Gastrocnemius medialis (tissue), 4 donors: ENCODE results near the gene LEKR1.

Experiments used
- POLR2A ChIP-seq, 2 donors: fragments of 450-650 bp; IDR thresholded peaks; one replicate each; pipeline ENCODE4 v1.6.1; 2017; ENCODE audit warnings: antibody characterized with exemption in 2 of 2, mild to moderate bottlenecking in 2 of 2, moderate library complexity in 2 of 2
- TF ChIP-seq, protein P1 (sequence below), 5 experiments: fragments of 450-650 bp in 3 of 5; fragments of 200-600 bp in 2 of 5; sonication (generic) in 2 of 5; IDR thresholded peaks in 4 of 5; conservative IDR thresholded peaks in 1 of 5; 1 replicate in 4 of 5; 2 replicates in 1 of 5; pipeline ENCODE4 v1.5.1; 2016 to 2019; ENCODE audit warnings: antibody characterized with exemption in 5 of 5, mild to moderate bottlenecking in 3 of 5, moderate library complexity in 3 of 5

DNA sequence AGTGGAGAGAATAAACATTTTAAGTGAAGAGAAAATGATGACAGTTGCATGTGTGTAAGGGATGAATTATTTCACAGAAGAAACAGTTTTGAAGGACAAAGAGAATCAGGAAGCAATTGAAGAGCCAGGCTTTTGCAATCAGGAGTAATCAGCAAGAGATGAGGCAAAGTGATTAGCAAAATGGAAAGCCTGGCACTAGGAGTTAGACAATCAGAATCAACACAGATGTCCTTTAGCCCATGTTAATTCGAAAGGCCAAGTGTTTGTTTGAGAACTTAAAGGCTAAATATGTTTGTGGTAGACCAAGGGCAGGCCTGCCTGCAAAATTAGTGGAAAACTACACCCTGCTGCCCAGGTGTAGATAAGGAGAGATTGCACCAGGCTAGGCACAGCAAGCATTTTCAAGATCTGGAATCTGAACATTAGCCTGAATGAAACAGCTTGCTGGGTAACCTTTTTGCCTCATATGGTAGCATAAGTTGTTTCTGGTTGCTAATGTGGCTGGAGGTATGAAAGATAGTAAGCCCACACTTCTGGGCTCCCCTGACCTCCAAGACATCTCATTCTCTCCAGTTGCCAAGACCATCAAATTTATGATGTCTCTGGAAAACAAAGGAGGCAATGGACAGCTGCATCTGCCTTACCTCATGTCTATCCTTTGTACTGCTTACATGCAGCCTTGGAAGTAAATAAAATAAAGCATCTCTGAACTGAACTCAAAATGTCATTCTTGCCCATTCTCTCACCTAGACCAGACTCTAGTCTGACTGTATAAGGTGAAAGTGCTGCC, 22.0 kb upstream of the LEKR1 start:
- TF ChIP-seq, protein P1, sequence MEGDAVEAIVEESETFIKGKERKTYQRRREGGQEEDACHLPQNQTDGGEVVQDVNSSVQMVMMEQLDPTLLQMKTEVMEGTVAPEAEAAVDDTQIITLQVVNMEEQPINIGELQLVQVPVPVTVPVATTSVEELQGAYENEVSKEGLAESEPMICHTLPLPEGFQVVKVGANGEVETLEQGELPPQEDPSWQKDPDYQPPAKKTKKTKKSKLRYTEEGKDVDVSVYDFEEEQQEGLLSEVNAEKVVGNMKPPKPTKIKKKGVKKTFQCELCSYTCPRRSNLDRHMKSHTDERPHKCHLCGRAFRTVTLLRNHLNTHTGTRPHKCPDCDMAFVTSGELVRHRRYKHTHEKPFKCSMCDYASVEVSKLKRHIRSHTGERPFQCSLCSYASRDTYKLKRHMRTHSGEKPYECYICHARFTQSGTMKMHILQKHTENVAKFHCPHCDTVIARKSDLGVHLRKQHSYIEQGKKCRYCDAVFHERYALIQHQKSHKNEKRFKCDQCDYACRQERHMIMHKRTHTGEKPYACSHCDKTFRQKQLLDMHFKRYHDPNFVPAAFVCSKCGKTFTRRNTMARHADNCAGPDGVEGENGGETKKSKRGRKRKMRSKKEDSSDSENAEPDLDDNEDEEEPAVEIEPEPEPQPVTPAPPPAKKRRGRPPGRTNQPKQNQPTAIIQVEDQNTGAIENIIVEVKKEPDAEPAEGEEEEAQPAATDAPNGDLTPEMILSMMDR (IDR thresholded peaks at IDR 0.05 in 4 of 5, conservative IDR thresholded peaks at IDR 0.05 in 1 of 5) = no peak
- no peak for TF ChIP-seq POLR2A (IDR thresholded peaks at IDR 0.05)
